GM21390 (cell line): ENCODE results near the gene KCNJ16.
"Not testable (repeated sequence)": the region's sequence is repeated elsewhere in the genome, so short reads cannot be mapped to it uniquely, and the experiment has no call there.

Experiments
- ATAC-seq: cut with Tn5 transposase; IDR thresholded peaks from one replicate; pipeline ENCODE4 v1.9.1; 2021; ENCODE audit not compliant: unreplicated experiment

Gene KCNJ16

DNA sequence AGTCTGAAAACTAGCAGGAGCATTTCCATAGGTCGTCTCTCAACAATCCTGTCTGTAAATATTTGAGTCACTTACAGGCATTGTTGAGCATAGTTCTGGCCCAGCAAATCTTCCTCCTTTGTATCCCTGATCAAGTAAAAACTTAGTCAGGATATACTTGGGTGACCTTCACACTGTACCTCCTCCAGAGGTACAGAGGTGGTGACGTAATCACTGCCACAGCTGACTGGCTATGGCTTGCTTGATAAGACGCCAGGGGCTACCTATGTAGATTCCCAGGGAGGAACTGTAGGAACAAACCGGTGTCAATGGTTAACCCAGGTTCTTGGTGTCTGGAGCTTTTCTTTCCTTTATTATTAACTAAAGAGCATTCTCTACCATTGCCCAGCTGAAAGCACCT lies at the start of gene KCNJ16:
Gene KCNJ16, plus strand, starts transcription at position 270 of the 400 bp plus-strand sequence. CDS start 56,863 bp downstream, outside the sequence.
- no peak for ATAC-seq

DNA sequence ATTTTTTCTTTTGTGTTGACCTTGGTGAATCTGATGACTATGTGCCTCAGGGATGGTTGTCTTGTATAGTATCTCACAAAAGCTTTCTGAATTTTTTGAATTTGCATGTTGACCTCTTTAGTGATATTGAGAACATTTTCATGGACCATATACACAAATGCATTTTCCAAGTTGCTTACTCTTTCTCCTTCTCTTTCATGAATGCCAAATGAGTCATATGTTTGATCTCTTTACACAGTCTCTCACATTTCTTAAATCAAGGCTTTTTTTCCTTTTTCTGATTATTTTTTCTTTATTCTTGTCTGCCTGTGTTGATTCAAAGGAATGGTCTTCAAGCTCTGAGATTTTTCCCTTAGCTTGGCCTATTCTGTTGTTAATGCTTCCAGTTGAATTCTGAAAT lies 46.6 kb upstream of the KCNJ16 start:
- no peak for ATAC-seq

DNA sequence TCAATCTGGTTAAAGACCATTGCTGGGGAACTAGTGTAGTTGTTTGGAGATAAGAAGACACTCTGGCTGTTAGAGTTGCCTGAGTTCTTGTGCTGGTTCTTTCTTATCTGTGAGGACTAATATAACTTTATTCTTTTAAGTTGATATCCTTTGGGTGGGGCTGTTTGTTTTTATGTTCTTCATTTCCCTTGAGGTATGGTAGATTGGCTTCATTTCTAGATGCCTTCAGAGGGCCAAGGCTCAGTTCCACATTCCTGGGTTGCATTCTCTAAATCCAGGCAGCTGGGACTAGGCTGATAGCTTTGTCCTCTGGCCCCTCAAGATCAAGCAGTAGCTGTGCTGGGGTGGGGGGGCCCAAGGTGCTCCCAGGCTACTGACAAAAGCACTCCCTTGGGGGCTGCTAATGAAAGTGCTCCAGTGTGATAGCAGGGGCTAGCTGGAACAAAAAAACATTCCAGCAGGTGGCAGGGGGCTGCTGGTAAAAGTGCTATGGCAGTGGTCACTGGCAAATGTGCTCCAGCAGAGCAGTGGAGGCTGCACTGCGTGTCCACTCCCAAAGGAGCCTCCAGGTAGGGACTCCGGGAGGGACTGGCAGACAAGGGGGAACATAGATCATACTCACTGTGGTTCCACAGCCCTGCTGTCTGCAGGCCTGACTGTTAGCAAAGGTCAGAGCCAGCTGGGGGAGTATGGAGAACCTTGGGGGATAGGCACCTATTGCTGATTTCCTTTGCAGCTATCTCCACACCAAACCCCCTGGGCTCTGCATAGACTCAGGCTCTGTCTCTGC lies 45.9 kb upstream of the KCNJ16 start:
- no peak for ATAC-seq

DNA sequence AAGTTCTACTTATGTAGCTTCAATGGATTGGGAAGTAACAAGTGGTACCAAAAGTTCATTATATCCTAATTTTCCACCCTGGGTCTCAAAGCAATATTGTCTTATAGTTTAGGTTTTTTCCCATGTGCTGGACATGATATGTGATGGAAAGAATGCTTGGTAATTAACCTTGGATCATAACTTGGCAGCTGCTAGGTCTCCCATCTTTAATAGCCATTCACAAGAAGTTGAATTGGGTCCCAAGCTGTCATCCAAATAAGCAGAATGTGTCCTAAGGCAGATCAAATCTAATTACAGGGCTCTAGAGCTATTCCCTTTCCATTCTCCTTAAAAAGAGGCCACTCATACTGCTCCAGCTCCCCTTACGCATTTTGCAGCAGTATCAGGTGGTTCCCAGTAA lies 44.7 kb upstream of the KCNJ16 start:
- no peak for ATAC-seq

DNA sequence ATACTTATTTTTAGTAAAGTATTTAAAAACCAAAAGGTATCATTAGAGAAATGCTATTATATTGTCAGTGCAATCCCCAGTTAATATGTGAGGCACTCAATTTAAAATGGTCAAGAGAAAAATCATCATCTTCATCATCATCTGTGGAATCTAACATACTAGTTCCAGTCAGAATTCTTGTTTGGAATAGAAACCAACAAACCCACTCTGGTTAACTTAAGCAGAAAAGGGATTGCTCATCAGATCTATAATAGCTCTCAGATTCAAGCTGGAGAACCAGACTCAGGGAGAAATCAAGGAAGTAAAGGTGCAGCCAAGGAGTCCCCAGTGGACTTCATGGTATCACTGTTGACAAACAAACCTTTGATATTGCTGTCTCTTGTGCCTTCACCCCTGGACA lies 43.7 kb upstream of the KCNJ16 start:
- no peak for ATAC-seq

DNA sequence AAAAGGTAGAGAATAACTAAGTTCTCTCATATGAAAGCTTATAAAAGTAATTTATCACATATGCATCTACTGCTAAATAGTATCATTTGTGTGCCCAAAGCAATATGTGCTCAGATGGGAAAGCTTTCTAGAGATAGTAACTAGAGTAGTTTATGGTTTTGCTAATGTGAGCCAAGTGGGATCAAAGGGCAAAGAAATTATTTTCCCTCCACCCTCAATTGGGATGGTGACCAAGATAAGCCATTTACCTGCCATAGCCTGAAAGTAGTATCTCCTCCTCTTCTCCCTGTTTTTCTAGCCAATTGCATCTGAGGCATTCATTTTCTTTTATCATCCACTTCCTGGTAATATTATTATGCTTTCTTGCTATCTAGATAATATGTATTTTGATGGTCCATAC lies 41.9 kb upstream of the KCNJ16 start:
- ATAC-seq = no peak

DNA sequence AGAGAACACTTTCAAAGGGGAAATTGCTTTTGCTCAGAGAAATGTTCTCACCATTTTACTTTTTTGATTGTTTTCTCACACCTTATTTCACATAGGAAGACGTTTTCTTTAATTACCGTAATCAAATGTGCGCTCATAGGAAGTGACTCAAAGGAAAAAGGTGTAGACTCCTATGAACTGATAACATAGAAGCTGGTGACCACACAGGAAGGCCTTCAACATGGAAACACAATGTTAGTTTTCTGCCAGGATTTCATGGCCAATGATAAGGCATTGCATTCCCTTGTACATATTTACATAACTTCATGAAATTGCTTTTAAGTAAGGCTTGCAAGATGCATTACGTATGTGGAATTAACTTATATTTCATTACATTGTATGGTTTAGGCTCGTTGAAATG lies 40.9 kb upstream of the KCNJ16 start:
- no peak for ATAC-seq

DNA sequence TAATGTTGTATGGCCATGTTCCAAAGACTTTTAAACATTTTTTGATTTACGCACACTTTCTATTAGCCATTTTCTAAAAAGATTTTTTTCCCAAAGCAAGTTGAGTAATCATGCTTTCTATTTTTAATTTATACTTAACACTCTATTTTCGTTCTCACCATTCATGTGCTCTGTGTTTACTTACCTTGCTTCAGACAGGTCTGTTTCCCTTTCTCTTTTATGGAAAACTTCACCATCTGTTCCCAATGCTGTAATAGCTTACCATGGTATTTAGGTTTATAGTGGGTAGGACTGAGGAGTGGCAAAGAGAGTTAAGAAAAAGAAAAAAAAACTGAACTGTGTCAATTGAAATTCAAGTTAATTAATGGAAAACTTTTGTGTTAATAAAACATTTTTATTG lies 37.5 kb upstream of the KCNJ16 start:
- no peak for ATAC-seq

DNA sequence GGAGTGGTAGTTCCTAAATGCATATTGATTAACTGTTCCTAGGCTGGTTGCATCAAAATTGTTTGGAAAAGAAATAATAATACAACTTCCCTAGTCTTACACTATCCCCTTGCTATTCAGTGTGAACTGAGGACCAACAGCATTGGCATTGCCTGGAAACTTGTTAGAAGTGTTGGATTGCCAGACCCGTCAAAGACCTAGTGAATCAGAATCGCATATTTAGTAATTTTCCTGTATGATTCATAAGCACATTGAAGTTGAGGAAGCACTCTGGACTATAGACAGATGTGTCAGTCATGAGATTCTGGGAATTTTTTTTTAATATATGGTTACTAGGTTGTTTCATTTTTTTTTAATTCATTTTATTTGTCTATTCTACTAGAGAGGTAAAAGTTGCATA lies 34.7 kb upstream of the KCNJ16 start:
- ATAC-seq = no peak

DNA sequence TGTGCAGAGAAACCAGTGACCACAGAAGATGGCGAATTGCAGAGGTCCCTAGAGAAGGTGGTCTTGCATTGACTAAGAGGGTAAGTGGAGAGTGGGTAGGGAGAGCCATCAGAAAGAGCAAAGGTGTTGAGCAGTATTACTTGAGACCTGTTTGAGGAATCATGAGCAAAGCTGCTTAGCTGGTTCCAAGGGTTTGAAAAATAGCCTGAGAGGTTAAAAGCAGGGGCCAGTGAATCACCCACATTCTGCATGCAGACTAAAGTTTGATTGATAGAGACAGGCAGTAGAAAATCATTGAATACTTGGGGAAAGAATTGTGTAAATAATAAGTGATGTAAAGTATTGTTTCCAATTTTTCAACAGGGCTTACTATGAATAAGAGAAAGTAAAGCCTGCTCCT lies 34.0 kb upstream of the KCNJ16 start:
- no peak for ATAC-seq

DNA sequence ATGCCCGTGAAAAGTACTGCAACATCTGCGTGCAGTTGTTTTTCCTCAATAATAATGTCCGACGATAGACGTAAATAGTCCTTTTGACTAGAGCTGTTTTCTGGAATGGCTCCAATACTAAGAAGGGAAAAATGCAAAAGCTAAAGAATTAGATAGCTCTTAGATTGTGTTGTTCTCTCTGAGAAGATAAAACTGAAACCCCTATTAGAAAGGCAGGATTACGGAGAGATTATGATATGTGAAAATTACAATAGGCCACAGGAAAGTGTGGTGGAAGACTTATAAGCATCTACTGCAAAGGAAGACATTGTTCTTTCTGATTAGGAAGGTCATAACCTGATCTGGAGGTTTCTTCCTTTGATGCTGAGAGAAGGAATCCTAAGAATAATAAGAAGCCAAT lies 33.5 kb upstream of the KCNJ16 start:
- no peak for ATAC-seq

DNA sequence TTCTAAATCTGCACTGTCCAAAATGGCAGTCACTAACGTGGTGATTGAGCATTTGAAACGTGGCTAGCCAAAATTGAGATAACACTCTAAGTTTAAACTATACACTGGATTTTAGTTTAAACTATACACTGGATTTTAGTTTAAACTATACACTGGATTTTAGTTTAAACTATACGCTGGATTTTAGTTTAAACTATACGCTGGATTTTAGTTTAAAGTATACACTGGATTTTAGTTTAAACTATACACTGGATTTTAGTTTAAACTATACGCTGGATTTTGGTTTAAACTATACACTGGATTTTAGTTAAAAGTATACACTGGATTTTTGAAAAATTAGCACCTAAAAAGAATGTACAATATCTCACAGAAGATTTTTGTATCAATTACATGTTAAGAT lies 29.2 kb upstream of the KCNJ16 start:
- not testable (repeated sequence) for ATAC-seq

DNA sequence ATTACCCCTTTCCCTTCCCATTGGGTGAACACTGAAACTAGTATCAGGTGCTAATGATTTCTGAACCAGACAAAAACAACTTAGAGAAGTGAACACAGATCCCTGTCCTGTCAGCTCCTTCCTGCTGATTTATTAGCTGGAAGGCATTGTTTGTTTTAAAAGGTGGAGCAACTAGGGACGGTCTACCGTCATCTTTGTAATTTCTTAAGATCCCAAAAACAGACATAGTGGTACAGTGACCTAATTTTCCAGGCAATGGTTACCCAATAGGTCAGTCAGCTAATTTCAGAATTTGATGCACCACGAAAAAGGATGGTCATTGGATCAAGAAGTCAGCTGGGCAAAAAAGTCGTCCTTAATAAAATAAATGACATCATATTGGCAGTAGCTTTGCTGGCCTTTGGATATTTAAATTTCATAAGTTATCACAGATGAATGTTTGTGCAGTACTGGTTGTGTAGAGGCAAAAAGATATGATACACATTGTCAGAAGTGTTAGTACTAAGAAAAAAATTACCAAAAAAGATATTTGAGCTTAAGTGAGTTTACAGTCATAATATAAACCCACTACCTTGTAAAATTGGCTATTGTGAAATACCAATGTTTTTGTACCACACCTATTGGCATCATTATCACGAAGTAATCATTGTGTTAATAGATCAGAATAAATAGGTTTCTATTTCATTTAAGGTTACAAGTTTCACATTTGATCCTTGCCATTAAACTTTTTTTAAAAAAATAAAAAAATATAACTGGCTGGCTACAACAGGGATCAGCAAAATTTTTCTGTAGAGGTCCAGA lies 27.2 kb upstream of the KCNJ16 start:
- ATAC-seq = no peak

DNA sequence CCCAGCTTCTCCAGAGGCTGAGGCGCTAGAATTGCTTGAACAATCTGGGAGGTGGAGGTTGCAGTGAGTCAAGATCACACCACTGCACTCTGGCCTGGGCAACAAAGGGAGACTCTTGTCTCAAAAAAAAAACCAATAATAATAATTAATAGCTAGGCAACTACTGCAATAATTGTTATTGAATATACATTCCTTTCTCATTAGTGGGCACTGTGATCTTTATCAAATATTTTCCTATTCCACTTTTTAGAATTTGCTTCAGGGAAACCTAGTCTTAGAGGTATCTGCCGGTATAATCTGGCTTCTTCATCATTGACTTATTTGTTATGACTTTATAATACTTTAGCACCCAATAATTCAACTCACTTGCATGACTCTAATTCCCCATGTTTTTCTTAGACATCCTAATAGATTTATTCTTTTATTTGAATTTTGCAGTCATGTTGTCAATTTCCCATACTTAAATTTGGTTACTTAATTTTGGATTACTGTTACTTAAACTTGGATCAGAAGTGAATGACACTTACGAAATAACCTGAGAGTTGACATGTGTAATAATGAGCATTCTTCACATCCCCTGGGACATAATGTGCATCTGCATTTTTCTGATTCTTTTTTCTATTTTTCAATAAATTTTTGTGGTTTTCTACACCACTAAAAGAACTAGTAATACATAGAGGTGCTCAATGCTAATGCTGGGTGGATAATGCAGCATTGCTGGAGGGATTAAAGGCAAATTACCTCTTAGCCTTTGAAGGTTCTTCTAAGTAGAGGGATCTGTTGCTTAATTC lies 25.0 kb upstream of the KCNJ16 start:
- ATAC-seq = no peak

DNA sequence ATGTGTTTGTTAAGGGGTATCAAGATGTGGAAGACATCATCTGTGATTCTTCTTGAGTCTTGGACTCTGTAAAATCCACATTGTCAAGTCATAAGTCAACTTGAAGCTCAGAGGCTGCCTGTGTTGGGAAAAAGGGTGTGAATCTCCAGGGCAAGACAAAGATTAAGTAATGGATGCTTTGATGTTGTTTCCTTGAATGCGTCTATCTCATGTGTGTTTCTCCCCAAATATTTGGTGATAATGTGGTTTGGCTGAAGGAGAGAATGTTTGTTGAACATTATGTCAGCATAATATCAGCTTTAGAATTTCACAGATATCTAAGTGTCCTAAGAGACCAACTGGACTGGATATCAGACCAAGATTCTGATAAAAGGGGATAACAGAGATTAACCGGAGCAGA lies 24.1 kb upstream of the KCNJ16 start:
- ATAC-seq = no peak

DNA sequence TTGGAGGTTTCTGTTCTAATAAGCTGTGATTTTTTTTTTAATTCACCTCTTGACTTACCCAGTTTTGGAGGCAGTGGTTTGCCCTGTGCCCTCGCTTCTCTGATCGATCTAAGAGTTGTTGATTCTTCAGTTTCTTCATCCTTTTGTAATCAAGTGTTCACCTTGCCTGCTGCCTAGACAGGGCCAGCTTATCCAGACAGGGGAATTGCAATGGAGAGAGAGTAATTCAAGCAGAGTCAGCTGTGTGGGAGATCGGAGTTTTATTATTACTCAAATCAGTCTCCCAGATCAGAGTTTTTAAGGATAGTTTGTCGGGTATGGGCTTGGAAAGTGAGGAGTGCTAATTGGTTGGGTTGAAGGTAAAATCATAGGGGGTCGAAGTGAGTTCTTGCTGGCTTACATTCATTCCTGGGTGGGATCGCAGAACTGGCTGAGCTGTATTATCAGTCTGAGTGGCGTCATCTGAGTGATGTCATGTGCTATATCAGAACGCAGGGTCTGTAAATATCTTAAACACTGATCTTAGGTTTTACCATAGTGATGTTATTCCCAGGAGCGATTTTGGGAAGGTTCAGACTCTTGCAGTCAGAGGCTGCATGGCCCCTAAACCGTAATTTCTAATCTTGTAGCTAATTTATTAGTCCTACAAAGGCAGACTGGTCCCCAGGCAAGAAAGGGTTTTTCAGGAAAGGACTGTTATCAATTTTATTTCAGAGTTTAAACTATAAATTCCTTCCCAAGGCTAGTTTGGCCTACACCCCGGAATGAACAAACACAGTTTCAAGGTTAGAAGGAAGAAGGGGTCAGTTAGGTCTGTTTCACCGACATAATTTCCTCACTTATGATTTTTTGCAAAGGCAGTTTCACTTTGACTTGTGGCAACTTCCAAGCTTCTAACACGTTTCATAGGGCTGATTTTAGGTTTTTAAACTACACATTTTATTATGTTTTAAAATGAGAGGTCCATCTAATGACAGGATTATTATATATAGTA lies 21.5 kb upstream of the KCNJ16 start:
- no peak for ATAC-seq

DNA sequence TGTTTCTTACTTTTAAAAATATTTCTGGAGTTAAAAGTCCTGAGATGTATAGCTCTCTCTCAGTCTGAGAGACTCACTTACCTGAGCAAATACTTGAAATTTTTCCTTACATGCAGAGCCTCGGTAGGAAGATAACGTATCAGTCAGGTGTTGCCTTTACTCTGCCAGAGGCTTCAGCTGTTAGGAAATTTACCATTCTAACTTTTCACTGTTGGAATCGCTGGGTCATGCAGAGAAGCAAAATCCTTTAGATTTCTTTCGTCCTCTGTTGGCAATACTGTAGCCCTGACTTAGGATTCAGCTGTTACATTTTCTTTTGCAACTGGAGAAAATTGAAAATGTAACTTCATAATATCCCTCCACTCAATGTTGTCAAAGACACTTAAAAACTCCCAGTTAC lies 20.0 kb upstream of the KCNJ16 start:
- ATAC-seq = no peak

DNA sequence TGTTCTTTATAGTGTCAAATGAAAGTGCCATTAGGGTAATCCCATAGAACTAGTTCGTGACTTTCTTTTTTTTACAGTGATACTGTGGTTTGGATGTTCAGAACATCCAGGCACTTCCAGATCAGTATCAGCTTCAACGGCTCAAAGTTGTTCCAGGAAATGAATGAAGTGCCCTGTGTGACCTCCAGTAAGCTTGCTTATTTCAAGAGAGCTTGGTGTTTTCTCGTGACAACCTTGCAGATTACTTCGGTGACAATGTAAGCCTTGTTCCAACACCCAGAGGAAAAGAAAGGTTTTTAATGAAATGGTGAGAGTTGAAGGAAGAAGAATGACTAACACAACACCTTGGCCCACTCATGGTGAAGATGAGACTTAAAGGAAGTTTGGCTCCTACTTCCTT lies 16.0 kb upstream of the KCNJ16 start:
- ATAC-seq = no peak

DNA sequence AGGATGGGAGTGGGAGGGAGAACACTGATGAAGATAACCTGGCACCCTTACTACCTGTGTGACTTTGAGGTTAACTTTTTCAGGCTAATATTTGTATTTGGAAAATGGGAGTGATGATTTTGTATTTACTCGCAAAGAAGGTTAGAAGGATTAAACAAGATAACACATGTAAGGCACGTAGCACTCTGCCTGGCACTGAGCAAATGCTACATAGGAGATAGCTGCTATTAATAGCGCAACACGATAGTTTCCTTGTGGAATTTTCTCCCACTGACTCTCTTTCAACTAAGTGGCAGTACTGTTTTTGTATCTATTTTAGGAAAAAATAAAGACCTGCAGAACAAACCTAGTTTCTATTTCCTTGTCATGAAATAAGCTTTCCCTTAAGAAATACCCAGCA lies 15.4 kb upstream of the KCNJ16 start:
- ATAC-seq = no peak

DNA sequence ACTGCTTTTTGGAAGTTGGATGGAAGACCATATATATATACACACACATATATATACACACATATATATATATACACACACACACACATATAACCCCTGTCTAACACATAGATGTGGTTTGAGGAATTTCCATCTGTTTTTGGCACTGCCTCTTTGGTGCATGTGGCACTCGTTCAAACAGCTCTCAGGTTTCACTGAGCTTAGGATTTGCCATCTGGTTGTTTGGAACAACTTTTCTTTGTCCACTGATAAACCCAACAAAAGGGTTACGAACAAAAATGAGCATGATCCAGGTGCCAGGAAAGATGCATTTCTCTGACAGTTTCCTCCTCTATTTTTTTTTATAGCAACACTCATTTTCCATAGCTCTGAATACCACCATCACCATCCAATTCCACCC lies 14.6 kb upstream of the KCNJ16 start:
- no peak for ATAC-seq
